Psoas muscle (tissue), 8 donors: ENCODE measurements around the gene PROSER2. TPM values are rescaled to one million over a fixed set of nuclear protein-coding genes. Genes with fewer than 3 reads are reported as not detected.

ENCODE experiments used
- ATAC-seq, 4 donors: fragments of 200-7000 bp; cut with Tn5 transposase; one replicate each; pipeline ENCODE4 v1.9.1; 2020; ENCODE audit warnings: moderate library complexity in 3 of 4, mild to moderate bottlenecking in 2 of 4
- DNase-seq, 2 donors: peaks; one replicate each; pipeline ENCODE4 v3.0.0-alpha.2; 2020
- H3K27ac ChIP-seq: fragments of 200-600 bp; one replicate; pipeline ENCODE4 v1.8.0; 2022
- H3K27me3 ChIP-seq, 3 donors: fragments of 200-600 bp in 1 of 3; one replicate each; pipeline versions ENCODE4 v1.6.1 to v1.8.0; 2013 to 2022; ENCODE audit warnings: low read length in 2 of 3, mild to moderate bottlenecking in 2 of 3, moderate library complexity in 1 of 3; ENCODE audit not compliant: insufficient read depth in 3 of 3
- H3K36me3 ChIP-seq, 2 donors: fragments of 200-600 bp in 1 of 2; one replicate each; pipeline versions ENCODE4 v1.6.1 to v1.8.0; 2013 to 2022; ENCODE audit warnings: low read depth in 1 of 2, mild to moderate bottlenecking in 1 of 2, moderate library complexity in 1 of 2; ENCODE audit not compliant: insufficient read depth in 1 of 2
- H3K4me1 ChIP-seq: fragments of 200-600 bp; one replicate; pipeline ENCODE4 v1.8.0; 2022
- H3K4me3 ChIP-seq: fragments of 200-600 bp; one replicate; pipeline ENCODE4 v1.8.0; 2022; ENCODE audit warnings: mild to moderate bottlenecking
- H3K9me3 ChIP-seq: fragments of 200-600 bp; one replicate; pipeline ENCODE4 v1.8.0; 2022
- CTCF ChIP-seq: fragments of 200-600 bp; IDR thresholded peaks from one replicate; pipeline ENCODE4 v1.8.0; 2022; ENCODE audit warnings: antibody characterized with exemption
- WGBS, 3 donors: extraction: QIAGEN DNeasy Blood & Tissue Kit; methylation state at CpG; one replicate each; pipeline versions ENCODE4 v1.1.6 to v1.1.7; 2013; 5-methylcytosine and 5-hydroxymethylcytosine counted together
- intact Hi-C, 2 donors: fragments of 100-400 bp; cut with DNase I; formaldehyde crosslinking; loops; one replicate each; pipeline versions ENCODE4 v1.11.0 to v1.14.2; 2022
- polyA plus RNA-seq, 3 donors: library from polyadenylated mRNA; stranded (reverse); fragments of 200-250 nt; gene quantifications; one replicate each; pipeline ENCODE4 v1.2.3, GENCODE V29; 2013
- total RNA-seq, 4 donors: library from RNA; stranded (reverse); fragmentation: NEBNext Ultra II Directional in 2 of 4; extraction: Animal tissue kit (Norgen Biotek cat#: 25700) in 2 of 4; gene quantifications; one replicate each; pipeline versions ENCODE4 v1.2.1 to v1.2.4, GENCODE V29; 2021 to 2023
- donor health status: healthy with polysubstance abuse.
- donor health status: DM: no; HTN: no; CAD: no; lungs with moderate emphysema.
- donor health status: Bipolar disorder and iron deficiency.
- donor health status: healthy.
- donor health status: DM: yes; HTN: yes; CAD: no.
- donor health status: DM: no; HTN: no; CAD: no.
- donor health status: DM: no; HTN: no; CAD: no.
- donor health status: DM: yes; HTN: yes; CAD: no.

The PROSER2 gene
- total and polyA plus RNA-seq, 7 donors, result 0.63 to 2.8 (median 1.2) TPM

DNA sequence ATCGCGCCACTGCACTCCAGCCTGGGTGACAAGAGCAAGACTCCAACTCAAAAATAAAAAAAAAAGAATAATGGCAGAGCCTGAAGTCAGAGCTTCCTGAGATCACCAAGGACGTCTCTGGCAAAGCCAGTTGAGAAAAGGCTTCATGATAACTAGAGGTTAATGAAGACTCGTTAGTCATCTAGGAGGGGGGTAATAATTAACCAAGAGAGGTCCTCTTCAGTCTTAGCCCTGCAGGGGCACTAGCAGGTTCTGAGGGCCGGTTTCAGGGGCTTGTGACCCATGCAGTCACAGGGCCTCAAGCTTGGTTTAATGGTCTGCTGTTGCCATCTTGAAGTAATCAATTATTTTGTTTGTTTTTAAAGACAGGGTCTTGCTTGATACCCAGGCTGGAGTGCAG, 28.6 kb upstream of the PROSER2 start:
- WGBS, 3 donors, result 91 to 95% (median 94%) methylated on average over 5 of the region's 5 CpGs
- no peaks in the 10 kb centered on the region for H3K36me3 ChIP-seq
- intact Hi-C loops, result no loop called here
- no peak overlapping the region for H3K4me3 ChIP-seq
- TF ChIP-seq CTCF, result no peak
- H3K9me3 ChIP-seq, result no peaks in the 10 kb centered on the region
- H3K27me3 ChIP-seq, result no peaks in the 10 kb centered on the region
- H3K27ac ChIP-seq, result no peak overlapping the region
- DNase-seq (no peak), ATAC-seq (no peak)
- no peaks in the 10 kb centered on the region for H3K4me1 ChIP-seq

- H3K36me3 ChIP-seq, result no peaks in the 10 kb centered on the region
- no peaks in the 10 kb centered on the region for H3K4me1 ChIP-seq
- H3K4me3 ChIP-seq, result no peak overlapping the region
- TF ChIP-seq CTCF, result no peak
- intact Hi-C loops, result no loop called here
- no peaks in the 10 kb centered on the region for H3K27me3 ChIP-seq
- no peak overlapping the region for H3K27ac ChIP-seq
- 93 to 95% (median 94%) methylated on average over 25 of the region's 25 CpGs for WGBS, 3 donors
- no peaks in the 10 kb centered on the region for H3K9me3 ChIP-seq
- DNase-seq, result no peak
- no peak for ATAC-seq
These were observed 27.8 kb upstream of the PROSER2 start for GRCh38 chr10:11795101-11795920.

DNA sequence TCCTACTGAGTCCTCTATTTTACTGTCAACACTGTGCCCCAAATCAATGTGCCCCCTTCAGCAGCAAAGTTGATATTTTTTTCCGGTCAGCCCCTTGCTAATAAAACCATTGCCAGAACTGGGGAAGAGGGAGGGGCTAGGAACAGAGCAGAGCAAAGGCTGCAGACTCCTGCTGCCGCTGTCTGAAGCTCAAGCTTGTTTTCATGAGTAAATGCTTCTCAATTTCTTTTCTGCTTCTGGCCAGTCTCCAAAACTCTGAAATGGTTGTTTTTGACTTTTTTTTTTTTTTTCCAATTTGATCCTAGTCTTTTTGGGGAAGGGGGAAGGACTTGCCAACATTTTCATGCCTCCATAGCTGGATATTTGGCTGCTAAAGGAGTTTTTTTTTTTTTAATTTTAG, 26.7 kb upstream of the PROSER2 start:
- Histone ChIP-seq H3K4me1 (no peaks in the 10 kb centered on the region), H3K27me3 (no peaks in the 10 kb centered on the region), H3K27ac (no peak overlapping the region), H3K4me3 (no peak overlapping the region), H3K36me3 (no peaks in the 10 kb centered on the region), H3K9me3 (no peaks in the 10 kb centered on the region)
- ATAC-seq, result no peak
- TF ChIP-seq CTCF, result no peak
- WGBS, 3 donors, result 29 to 37% (median 31%) methylated on average over 2 of the region's 2 CpGs
- intact Hi-C loops, result no loop called here
- no peak for DNase-seq

GRCh38 chr10:11797281-11797680, 25.9 kb upstream of the PROSER2 start:
- no peaks in the 10 kb centered on the region for H3K36me3 ChIP-seq
- no peak overlapping the region for H3K4me3 ChIP-seq
- no peaks in the 10 kb centered on the region for H3K27me3 ChIP-seq
- intact Hi-C loops, result no loop called here
- H3K27ac ChIP-seq, result no peak overlapping the region
- TF ChIP-seq CTCF, result no peak
- H3K4me1 ChIP-seq, result no peaks in the 10 kb centered on the region
- DNase-seq (no peak), ATAC-seq (no peak)
- no peaks in the 10 kb centered on the region for H3K9me3 ChIP-seq
- 91 to 93% (median 92%) methylated on average over 10 of the region's 10 CpGs for WGBS, 3 donors
